ENCODE data around the gene CPAMD8.

The CPAMD8 gene

GRCh38 chr19:16914421-16914820 lies 112.2 kb downstream of the CPAMD8 start:
- no peak for DNase-seq

DNA sequence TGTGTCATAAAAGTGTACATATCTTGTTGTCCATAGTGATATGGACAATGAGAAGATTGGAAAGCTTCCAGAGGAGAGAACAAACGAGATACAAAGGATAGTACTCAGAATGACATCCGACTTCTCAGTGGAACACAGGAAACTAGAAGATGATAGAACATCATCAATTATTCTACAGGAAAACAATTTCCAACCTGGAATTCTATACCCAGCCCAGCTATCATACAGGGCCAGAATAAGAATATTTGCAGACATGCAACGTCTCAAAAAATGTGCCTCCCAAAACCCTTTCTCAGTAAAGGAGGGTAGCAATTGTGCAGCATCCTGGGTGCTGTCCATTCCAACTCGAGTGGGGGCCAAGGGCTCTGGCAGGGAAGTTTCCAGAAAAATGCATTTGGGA lies 113.8 kb downstream of the CPAMD8 start:
- no peak for DNase-seq

GRCh38 chr19:16911046-16911445 lies 115.6 kb downstream of the CPAMD8 start:
- no peak for DNase-seq

DNA sequence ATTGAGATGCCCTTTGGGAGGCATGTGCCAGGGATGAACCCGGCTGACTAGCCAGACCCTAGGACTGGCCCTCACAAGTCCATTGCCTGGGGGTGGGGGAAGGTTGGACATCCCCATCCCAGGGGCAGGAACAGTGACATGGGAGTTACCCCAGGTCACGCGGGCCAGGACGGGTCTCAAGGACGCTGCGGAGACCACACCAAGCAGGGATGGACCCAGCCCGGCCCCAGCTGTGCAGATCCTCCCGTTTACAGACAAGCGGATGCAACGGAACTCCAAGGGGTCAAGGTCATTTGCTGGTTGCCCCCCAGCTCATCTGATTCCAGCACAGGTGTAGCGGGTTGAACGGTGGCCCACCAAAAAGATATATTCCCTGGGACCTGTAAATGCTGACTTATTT lies 117.9 kb downstream of the CPAMD8 start:
- DNase-seq: no peak

- no peak for DNase-seq
These were observed 122.0 kb downstream of the CPAMD8 start for GRCh38 chr19:16904599-16904998.

GRCh38 chr19:16903347-16903746 lies 123.3 kb downstream of the CPAMD8 start:
- no peak for DNase-seq

- DNase-seq: no peak
These were observed 124.1 kb downstream of the CPAMD8 start for GRCh38 chr19:16902545-16902944.

GRCh38 chr19:16901491-16902175 lies 125.0 kb downstream of the CPAMD8 start:
- no peak for DNase-seq

- peak; percentile 34 to 57 for DNase-seq
These were observed 127.0 kb downstream of the CPAMD8 start for GRCh38 chr19:16899566-16900075.

DNA sequence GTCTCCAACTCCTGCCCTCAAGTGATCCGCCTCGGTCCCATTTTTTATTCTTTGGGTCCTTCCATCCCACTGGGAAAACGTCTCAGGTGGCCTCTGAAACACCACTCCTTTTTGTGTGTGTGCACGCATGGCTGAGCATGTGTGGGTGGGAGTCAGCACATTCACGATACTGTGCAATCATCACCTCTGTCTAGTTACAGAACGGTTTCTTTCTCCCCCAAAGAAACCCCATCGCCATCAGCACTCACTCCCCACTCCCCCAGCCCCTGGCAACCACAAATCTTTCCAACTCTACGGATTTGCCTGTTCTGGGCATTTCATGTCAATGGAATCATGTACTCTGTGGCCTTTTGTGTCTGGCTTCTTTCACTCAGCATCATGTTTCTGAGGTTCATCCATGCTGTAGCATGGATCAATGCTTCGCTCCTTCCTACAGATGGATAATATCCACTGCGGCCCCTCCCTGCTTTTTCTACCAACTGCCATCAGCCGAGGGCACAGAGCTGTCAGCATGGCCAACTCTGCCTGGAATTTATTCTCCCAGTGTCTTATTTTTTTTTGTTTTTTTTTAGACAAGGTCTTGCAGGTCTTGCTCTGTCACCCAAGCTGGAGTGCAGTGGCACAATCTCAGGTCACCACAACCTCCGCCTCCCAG lies 128.1 kb downstream of the CPAMD8 start:
- DNase-seq: no peak

DNA sequence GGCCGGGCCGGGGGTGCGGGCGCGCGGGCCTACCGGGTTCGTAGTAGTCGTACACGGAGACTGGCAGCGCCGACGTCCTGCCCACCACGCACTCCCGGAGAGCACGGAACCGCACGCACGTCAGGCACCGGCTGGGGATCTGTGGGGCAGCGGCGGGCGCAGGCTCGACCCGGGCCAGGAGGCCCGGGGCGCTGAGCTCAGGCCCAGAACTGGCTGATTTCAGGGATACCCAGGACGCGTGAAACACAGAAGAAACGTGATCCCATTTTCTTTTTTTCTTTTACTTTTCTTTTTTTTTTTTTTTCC lies 128.8 kb downstream of the CPAMD8 start:
- peak; percentile 5 to 18 for DNase-seq

DNA sequence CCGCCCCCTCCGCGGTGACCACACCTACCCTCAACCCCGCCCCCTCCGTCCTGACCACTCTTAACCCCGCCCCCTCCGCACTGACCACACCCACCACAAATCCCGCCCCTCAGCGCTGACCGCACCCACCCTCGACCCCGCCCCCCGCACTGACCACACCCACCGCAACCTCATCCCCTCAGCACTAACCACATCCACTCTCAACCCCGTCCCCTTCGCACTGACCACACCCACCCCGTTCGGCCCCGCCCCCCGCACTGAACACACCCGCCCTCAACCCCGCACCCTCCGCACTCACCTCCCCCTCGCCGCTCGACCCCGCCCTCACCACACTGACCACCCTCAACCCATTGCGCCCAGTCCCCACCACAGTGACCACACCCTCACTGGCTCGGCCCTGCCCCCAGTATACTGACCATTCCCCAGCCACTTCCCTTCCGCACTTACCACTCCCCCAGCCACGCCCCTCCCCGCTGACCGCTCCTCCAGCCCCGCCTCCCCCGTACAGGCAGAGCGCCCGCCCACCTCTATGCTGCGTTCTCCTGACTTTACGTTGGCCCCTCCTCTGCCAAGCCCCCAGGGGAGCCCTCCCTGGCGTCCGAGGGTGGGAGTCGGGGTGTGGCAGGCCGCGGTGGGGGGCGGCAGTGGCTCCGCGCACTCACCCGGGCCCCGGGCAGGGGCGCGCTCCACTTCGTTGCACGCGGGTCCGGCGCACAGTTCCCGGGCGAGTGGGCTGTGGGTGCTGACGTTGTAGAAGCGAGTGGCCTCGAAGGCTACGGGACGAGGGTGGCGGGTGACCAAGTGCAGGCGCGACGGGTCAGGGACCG lies 129.4 kb downstream of the CPAMD8 start:
- peak; percentile 74 to 83 for DNase-seq

DNA sequence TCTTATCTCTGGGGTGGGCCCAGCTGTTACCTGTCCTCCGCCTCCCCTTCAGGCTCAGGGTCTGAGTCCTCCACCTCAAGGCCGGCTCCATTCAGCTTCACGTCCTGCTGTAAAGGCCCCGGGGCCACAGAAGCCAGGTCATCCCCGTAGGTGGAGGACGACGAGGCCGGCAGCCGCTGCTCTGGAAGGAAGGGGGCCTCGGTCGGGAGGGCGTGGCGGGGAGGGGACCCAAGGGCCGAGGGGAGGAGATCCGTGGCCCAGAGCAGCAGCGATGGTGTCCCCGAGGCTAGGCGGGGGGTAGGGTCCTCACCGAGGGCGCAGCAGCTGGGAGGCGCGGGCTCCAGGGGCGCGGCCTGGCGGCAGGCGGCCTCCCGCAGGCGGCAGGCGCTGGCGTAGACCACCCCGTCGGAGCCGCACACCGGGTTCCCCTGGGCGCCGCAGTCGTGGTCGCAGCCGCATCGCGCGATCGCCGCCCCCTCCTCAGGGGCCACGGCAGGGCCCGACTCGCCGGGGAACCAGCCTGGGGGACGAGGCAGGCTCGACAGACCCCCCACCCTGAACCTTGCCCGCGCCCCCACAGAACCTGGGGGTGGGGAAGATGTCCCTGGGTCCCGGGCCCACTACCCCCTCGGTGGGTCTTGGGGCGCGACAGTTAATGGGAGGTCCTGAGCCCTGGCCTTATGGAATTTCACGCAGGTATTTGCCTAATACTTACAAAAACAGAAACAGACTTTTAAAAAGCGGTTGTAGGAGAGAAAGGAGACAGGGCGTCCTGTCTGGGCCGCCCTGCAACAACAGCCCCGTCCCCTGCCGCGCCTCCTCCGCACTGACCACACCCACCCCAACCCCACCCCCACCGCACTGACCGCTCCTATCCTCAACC lies 130.2 kb downstream of the CPAMD8 start:
- DNase-seq: no peak

DNA sequence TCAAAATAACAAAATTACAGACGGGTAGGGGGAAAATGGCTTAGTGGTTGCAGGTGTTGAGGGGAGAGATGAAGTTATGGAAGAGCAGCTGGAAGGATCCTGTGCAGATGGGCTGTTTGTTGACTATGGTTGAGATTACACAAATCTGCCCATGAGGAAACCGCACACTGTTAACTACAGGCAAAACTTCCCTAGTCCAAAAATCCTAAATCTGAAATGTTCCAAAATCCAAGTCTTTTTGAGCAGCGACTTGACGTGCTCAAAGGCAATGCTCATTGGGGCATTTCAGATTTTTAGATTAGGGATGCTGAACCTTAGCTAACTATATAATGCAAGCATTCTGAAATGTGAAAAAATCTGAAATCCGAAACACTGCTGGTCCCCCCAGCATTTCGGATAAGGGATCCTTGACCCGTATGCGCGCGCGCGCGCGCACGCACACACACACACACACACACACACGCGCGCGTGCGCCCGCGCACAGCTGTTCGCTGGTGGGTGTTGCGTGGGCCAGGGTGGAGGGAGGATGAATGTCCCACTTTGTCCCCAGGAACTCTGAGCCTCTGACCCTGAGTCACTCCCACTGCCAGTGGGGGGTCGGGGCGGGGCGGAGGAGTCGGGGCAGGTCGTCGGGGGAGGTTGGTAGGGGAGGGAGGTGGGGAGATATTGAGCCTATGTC lies 131.0 kb downstream of the CPAMD8 start:
- DNase-seq: no peak

DNA sequence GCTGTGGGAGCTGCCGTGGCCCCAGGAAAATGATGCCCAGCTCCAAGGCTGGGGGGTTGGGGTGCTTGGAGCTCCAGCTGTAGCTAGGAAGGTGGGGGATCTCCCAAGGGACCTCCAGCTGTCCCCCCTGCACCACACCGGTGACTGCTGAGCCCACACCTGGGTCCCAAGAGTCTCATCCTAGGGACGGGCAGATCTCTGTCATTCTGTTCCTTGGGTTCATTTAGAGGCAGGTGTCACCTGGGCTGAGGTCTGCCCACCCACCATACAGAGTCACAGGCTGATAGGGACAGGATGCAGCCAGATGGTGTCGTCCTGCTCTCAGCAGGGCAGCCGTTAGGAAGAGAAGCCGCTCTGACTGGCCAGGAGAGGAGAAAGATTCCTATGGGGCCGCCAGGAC lies 132.5 kb downstream of the CPAMD8 start:
- no peak for DNase-seq

DNA sequence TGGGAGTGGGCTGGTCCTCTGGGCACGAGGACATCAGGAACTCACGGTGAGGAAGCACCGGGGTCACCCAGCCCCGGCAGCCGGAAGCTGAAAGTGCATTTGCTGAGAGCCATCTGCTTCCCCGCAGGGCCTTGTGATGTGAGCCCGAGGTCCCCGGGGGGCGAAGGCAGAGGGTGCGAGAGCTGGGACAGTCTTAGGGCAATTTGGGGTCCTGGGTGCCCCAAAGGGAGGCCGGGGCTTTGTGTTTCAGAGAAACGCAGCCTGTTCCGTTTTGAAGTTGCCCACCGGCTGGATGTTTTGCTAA lies 133.0 kb downstream of the CPAMD8 start:
- peak in 1 of 2 donors; percentile 43 for DNase-seq

- DNase-seq: no peak
These were observed 133.5 kb downstream of the CPAMD8 start for GRCh38 chr19:16892868-16893685.

GRCh38 chr19:16892436-16892835 lies 134.2 kb downstream of the CPAMD8 start:
- no peak for DNase-seq

DNA sequence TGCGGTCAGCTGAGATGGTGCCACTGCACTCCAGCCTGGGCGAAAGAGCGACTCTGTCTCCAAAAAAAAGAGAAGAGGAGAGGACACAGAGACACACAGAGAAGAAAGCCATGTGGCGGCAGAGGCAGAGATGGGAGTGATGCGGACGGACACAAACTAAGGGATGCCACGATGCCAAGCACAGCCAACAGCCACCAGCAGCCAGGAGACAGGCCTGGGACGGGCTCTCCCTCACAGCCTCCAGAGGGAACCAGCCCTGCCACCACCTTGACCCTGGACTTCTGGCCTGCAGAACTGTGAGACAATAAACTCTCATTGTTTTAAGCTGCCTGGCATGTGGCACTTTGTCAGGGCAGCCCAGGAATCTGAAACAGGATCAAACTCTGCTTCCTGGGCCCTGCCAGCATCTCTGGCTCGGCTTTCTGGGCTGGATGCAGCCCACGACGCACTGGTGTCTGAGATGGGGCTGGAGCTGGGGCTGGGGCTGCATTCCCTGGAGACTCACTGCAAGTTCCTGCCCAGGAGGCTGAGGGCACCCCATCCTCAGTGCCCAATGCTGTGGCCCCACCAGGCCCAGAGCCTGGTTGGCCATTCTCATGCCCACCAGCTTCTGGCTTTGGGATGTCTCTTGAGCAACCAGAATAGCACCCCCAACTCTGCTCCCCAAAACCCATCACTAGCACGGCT lies 134.8 kb downstream of the CPAMD8 start:
- no peak for DNase-seq

DNA sequence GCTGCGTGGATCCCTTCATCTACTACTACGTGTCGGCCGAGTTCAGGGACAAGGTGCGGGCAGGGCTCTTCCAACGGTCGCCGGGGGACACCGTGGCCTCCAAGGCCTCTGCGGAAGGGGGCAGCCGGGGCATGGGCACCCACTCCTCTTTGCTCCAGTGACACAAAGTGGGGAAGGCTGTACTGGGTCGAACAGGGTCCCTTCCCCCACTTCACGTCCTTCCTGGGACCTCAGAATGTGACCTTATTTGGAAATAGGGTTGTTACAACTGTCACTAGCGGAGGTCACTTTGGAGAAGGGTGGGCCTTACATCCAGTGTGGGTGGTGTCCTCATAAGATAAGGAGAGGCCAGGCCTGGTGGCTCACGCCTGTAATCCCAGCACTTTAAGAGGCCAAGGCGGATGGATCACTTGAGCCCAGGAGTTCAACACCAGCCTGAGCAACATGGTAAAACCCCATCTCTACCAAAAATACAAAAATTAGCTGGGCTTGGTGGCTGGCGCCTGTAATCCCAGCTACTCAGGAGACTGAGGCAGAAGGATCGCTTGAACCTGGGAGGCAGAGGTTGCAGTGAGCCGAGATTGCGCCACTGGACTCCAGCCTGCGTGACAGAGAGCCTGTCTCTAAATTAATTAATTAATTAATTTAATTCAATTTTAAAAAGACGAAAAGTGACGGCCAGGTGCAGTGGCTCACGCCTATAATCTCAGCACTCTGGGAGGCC lies 136.0 kb downstream of the CPAMD8 start:
- no peak for DNase-seq

Measured in CD4-positive, alpha-beta T cell treated with Interleukin-1 beta for 1 hour (primary cell).